Measurements from ENCODE around the gene KPNA6. TPM values are rescaled to one million over a fixed set of nuclear protein-coding genes. Genes with fewer than 3 reads are reported as not detected.

Gene KPNA6
- polyA plus RNA-seq, 1 donor (not counting 4 experiments of a cell fraction or from before 2014, with no cell fraction given), result 42.6 TPM

GRCh38 chr1:32223683-32224082 is 115.8 kb downstream of the KPNA6 start:
- Histone ChIP-seq H3K79me2 (ENCODE audit: control insufficient read depth, insufficient read depth, low read length) (peaks cover 37% of the 10 kb centered on the region), H3K9me1 (ENCODE audit: control insufficient read depth, extremely low read depth, insufficient read depth, low read length) (no peaks in the 10 kb centered on the region), H3K4me3 (ENCODE audit: control insufficient read depth in 2 of 3, extremely low read depth in 1 of 3, insufficient read depth in 2 of 3, low read depth in 1 of 3, low read length in 3 of 3) (no peak overlapping the region)

GRCh38 chr1:32224285-32224684 is 116.4 kb downstream of the KPNA6 start:
- Histone ChIP-seq H3K79me2 (ENCODE audit: control insufficient read depth, insufficient read depth, low read length) (peaks cover 37% of the 10 kb centered on the region), H3K9ac (ENCODE audit: control insufficient read depth, extremely low read depth, insufficient read depth, low read length) (no peak overlapping the region), H2AFZ (ENCODE audit: control insufficient read depth, low read length) (no peak overlapping the region), H3K4me2 (ENCODE audit: control insufficient read depth, extremely low read depth, insufficient read depth, low read depth, low read length) (no peak overlapping the region), H3K9me1 (ENCODE audit: control insufficient read depth, extremely low read depth, insufficient read depth, low read length) (no peaks in the 10 kb centered on the region), H3K4me1 (ENCODE audit: control insufficient read depth, extremely low read depth, insufficient read depth, low read length) (peaks cover 21% of the 10 kb centered on the region), H3K4me3 (ENCODE audit: control insufficient read depth in 2 of 3, extremely low read depth in 1 of 3, insufficient read depth in 2 of 3, low read depth in 1 of 3, low read length in 3 of 3) (no peak overlapping the region), H4K20me1 (ENCODE audit: control insufficient read depth, extremely low read depth, insufficient read depth, low read length) (no peaks in the 10 kb centered on the region), H3K9me3 (ENCODE audit: control insufficient read depth, low read depth, low read length) (no peaks in the 10 kb centered on the region), H3K36me3 (ENCODE audit: control insufficient read depth in 2 of 2, extremely low read depth in 1 of 2, insufficient read depth in 2 of 2, low read length in 2 of 2) (peaks cover 22 to 33% of the 10 kb centered on the region in 2 experiments), H3K27me3 (ENCODE audit: control insufficient read depth, extremely low read depth, insufficient read depth, low read length) (no peaks in the 10 kb centered on the region), H3K27ac (ENCODE audit: control insufficient read depth, insufficient read depth, low read length) (no peak overlapping the region)
- no peak for FAIRE-seq
- TF ChIP-seq EZH2 (IDR thresholded peaks at IDR 0.05; ENCODE audit: low read length) (no peak), CTCF (optimal IDR thresholded peaks at IDR 0.05 in 1 of 3, IDR thresholded peaks at IDR 0.05 in 1 of 3, conservative IDR thresholded peaks at IDR 0.05 in 1 of 3; ENCODE audit: extremely low read depth in 1 of 3, insufficient read depth in 2 of 3, low read length in 3 of 3) (no peak)
- dilution Hi-C loops (cut with MboI; ENCODE audit: extremely low pct_ligation_motif_present, low sequenced_read_pairs), result no loop called here
- no peak for DNase-seq (ENCODE audit: low read depth, low spot score)

More at GRCh38 chr1:32223683-32224082, 115.8 kb downstream of the KPNA6 start:
- H3K4me1 ChIP-seq (ENCODE audit: control insufficient read depth, extremely low read depth, insufficient read depth, low read length), result peaks cover 21% of the 10 kb centered on the region
- H3K27ac ChIP-seq (ENCODE audit: control insufficient read depth, insufficient read depth, low read length), result peak overlapping the region; percentile 1
- dilution Hi-C loops (cut with MboI; ENCODE audit: extremely low pct_ligation_motif_present, low sequenced_read_pairs), result no loop called here
- H3K36me3 ChIP-seq (ENCODE audit: control insufficient read depth in 2 of 2, extremely low read depth in 1 of 2, insufficient read depth in 2 of 2, low read length in 2 of 2), result peaks cover 22 to 33% of the 10 kb centered on the region in 2 experiments
- DNase-seq (ENCODE audit: low read depth, low spot score), result no peak
- no peak overlapping the region for H3K9ac ChIP-seq (ENCODE audit: control insufficient read depth, extremely low read depth, insufficient read depth, low read length)
- FAIRE-seq, result no peak
- TF ChIP-seq CTCF (optimal IDR thresholded peaks at IDR 0.05 in 1 of 3, IDR thresholded peaks at IDR 0.05 in 1 of 3, conservative IDR thresholded peaks at IDR 0.05 in 1 of 3; ENCODE audit: extremely low read depth in 1 of 3, insufficient read depth in 2 of 3, low read length in 3 of 3) (no peak), EZH2 (IDR thresholded peaks at IDR 0.05; ENCODE audit: low read length) (no peak)
- H4K20me1 ChIP-seq (ENCODE audit: control insufficient read depth, extremely low read depth, insufficient read depth, low read length), result no peaks in the 10 kb centered on the region
- H2AFZ ChIP-seq (ENCODE audit: control insufficient read depth, low read length), result no peak overlapping the region
- H3K27me3 ChIP-seq (ENCODE audit: control insufficient read depth, extremely low read depth, insufficient read depth, low read length), result no peaks in the 10 kb centered on the region
- no peaks in the 10 kb centered on the region for H3K9me3 ChIP-seq (ENCODE audit: control insufficient read depth, low read depth, low read length)
- peak overlapping the region; percentile 86 for H3K4me2 ChIP-seq (ENCODE audit: control insufficient read depth, extremely low read depth, insufficient read depth, low read depth, low read length)

Small RNAs within 50 kb of the gene (small RNA-seq; reads per million reads assigned to genes)
- gene MIR5585 (ENCODE audit: insufficient read length in 3 of 3, low read depth in 3 of 3, low replicate concordance in 1 of 3) (0 to 0.50 (median 0) reads per million in 3 experiments), gene RF00017 (ENCODE audit: insufficient read length in 3 of 3, low read depth in 3 of 3, low replicate concordance in 1 of 3) (0 reads per million in 3 experiments)

Other genes starting within 250 kb of the KPNA6 start
- gene PTP4A2, start 169.7 kb upstream of the KPNA6 start, polyA plus RNA-seq, result 130 to 368 TPM (median 228 TPM) in 3 replicates
- gene KHDRBS1, start 94.2 kb upstream of the KPNA6 start, polyA plus RNA-seq, result 23.1 to 74.9 TPM (median 54.7 TPM) in 3 replicates
- 6.8 to 11.7 TPM (median 7.3 TPM) in 3 replicates for gene TMEM39B, start 35.1 kb upstream of the KPNA6 start, polyA plus RNA-seq
- gene TXLNA, start 71.6 kb downstream of the KPNA6 start, polyA plus RNA-seq, result 17.1 to 35.8 TPM (median 20.0 TPM) in 3 replicates
- gene CCDC28B, start 92.5 kb downstream of the KPNA6 start, polyA plus RNA-seq, result 3.6 to 4.5 TPM (median 3.8 TPM) in 3 replicates
- 1.2 to 2.3 TPM (median 1.5 TPM) in 3 replicates for gene IQCC, start 97.6 kb downstream of the KPNA6 start, polyA plus RNA-seq
- not detected in 3 replicates for gene DCDC2B, start 101.0 kb downstream of the KPNA6 start, polyA plus RNA-seq
- 14.4 to 20.1 TPM (median 16.9 TPM) in 3 replicates for gene TMEM234, start 114.3 kb downstream of the KPNA6 start, polyA plus RNA-seq
- 319 to 655 TPM (median 388 TPM) in 3 replicates for gene EIF3I, start 114.4 kb downstream of the KPNA6 start, polyA plus RNA-seq
- gene FAM167B, start 139.2 kb downstream of the KPNA6 start, polyA plus RNA-seq, result 0.06 to 0.07 TPM in 2 of 3 replicates, not detected in the other
- gene LCK, start 143.2 kb downstream of the KPNA6 start, polyA plus RNA-seq, result 0.10 to 0.31 TPM (median 0.16 TPM) in 3 replicates
- gene HDAC1, start 184.0 kb downstream of the KPNA6 start, polyA plus RNA-seq, result 159 to 198 TPM (median 170 TPM) in 3 replicates
- gene MARCKSL1, start 228.2 kb downstream of the KPNA6 start, polyA plus RNA-seq, result 8.5 to 23.8 TPM (median 11.6 TPM) in 3 replicates